GM08714 (cell line): ENCODE measurements around the gene BRPF3.

Experiments
- H3K4me3 ChIP-seq: fragments of 200-500 bp; sonication (Bioruptor generic); 2 replicates; pipeline ENCODE4 v1.5.1; 2014; ENCODE audit warnings: mild to moderate bottlenecking, low read length, inconsistent platforms
- ZNF274 ChIP-seq: IDR thresholded peaks from 2 replicates; pipeline ENCODE4 v1.6.1; 2012; ENCODE audit warnings: mild to moderate bottlenecking, low read depth, low read length

BRPF3 gene

DNA sequence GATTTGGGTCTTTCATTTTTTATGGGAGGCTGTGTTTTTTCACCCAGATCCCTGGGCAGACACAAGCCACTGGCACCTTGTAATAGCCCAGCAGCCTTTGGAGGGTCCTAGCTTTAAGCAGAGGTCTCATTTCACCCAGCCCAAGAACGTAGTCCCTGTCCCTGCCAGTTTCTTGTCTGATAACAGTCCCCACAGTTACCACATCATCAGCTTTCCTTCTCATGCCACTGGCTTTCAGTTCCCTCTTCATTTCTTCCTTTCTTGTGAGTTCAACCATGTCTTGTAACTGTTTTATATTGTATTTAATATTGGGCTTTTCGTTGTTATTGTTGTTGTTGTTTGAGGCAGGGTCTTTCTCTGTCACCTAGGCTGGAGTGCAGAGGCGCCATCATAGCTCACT, 83.9 kb downstream of the BRPF3 start:
- H3K4me3 ChIP-seq = no peak overlapping the region
- TF ChIP-seq ZNF274 = no peak

DNA sequence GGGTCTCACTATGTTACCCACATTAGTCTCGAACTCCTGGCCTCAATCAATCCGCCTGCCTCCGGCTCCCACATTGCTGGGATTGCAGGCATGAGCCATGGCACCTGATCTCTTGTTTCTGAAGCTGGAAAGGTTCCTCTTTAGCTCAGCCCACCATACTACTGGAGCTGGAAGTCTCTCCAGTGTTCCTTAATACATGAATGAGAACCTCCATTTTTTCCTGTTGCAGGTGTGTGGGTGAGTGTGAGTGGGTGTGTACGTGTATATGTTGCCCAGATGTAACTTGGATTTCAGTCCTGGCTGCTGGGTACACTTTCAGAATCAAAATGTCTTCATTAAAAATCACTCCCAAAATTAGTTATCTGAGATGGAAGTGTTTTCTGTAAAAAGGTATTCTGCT, 84.4 kb downstream of the BRPF3 start:
- no peak for TF ChIP-seq ZNF274
- H3K4me3 ChIP-seq = no peak overlapping the region
